Thymus (tissue), 11 donors: ENCODE results near the gene POC1B. TPM values are rescaled to one million over a fixed set of nuclear protein-coding genes. Genes with fewer than 3 reads are reported as not detected.

Experiments used
- DNase-seq, 9 donors: peaks; one replicate each; pipeline ENCODE4 v3.0.0-alpha.2; 2013; ENCODE audit warnings: low spot score in 9 of 9, low read depth in 6 of 9, missing footprints in 1 of 9
- H3K27ac ChIP-seq, 2 donors: one replicate each; pipeline ENCODE4 v1.5.1; 2013; ENCODE audit warnings: control low read depth in 1 of 2, low read depth in 1 of 2, low read length in 1 of 2, mild to moderate bottlenecking in 1 of 2, moderate library complexity in 1 of 2
- H3K27me3 ChIP-seq, 2 donors: one replicate each; pipeline ENCODE4 v1.5.1; 2013; ENCODE audit warnings: low read length in 1 of 2; ENCODE audit not compliant: control insufficient read depth in 2 of 2, insufficient read depth in 1 of 2
- H3K36me3 ChIP-seq, 2 donors: one replicate each; pipeline ENCODE4 v1.5.1; 2013; ENCODE audit warnings: low read length in 1 of 2, mild to moderate bottlenecking in 1 of 2, moderate library complexity in 1 of 2; ENCODE audit not compliant: control insufficient read depth in 2 of 2, insufficient read depth in 2 of 2
- H3K4me1 ChIP-seq, 2 donors: one replicate each; pipeline ENCODE4 v1.5.1; 2013; ENCODE audit warnings: low read length in 2 of 2; ENCODE audit not compliant: control insufficient read depth in 2 of 2, insufficient read depth in 2 of 2
- H3K4me3 ChIP-seq, 2 donors: one replicate each; pipeline ENCODE4 v1.5.1; 2013; ENCODE audit warnings: low read length in 2 of 2, control low read depth in 1 of 2, mild to moderate bottlenecking in 1 of 2
- H3K9me3 ChIP-seq, 2 donors: one replicate each; pipeline ENCODE4 v1.5.1; 2013; ENCODE audit warnings: low read length in 1 of 2, mild to moderate bottlenecking in 1 of 2; ENCODE audit not compliant: control insufficient read depth in 2 of 2, insufficient read depth in 1 of 2
- WGBS: extraction: QIAGEN DNeasy Blood & Tissue Kit; methylation state at CpG from one replicate; pipeline ENCODE4 v1.1.7; 2013; 5-methylcytosine and 5-hydroxymethylcytosine counted together
- polyA plus RNA-seq: library from polyadenylated mRNA; stranded (reverse); fragments of 200-250 nt; gene quantifications from one replicate; pipeline ENCODE4 v1.2.3, GENCODE V29; 2013
- total RNA-seq: library from RNA; stranded (reverse); fragments of 120-200 nt; gene quantifications from one replicate; pipeline ENCODE4 v1.2.4, GENCODE V29; 2013
- donor health status: healthy.

The POC1B gene
- total and polyA plus RNA-seq, 2 donors, result 12.2 to 17.1 TPM

- H3K36me3 ChIP-seq, result no peaks in the 10 kb centered on the region
- no peaks in the 10 kb centered on the region for H3K4me1 ChIP-seq
- H3K9me3 ChIP-seq, result no peaks in the 10 kb centered on the region
- H3K4me3 ChIP-seq, result no peak overlapping the region
- no peaks in the 10 kb centered on the region for H3K27me3 ChIP-seq
- no peak overlapping the region for H3K27ac ChIP-seq
- 92% methylated on average over 9 of the region's 9 CpGs for WGBS
- DNase-seq, result no peak
Observed at GRCh38 chr12:89507015-89507824, 18.6 kb downstream of the POC1B start.

GRCh38 chr12:89506050-89506449 lies 19.8 kb downstream of the POC1B start:
- Histone ChIP-seq H3K4me1 (no peaks in the 10 kb centered on the region), H3K27ac (no peak overlapping the region), H3K27me3 (no peaks in the 10 kb centered on the region), H3K4me3 (no peak overlapping the region), H3K36me3 (no peaks in the 10 kb centered on the region), H3K9me3 (no peaks in the 10 kb centered on the region)
- WGBS, result 61% methylated on average over 1 of the region's 1 CpG
- DNase-seq, result no peak

- no peak overlapping the region for H3K27ac ChIP-seq
- WGBS, result 98% methylated on average over 6 of the region's 6 CpGs
Observed at GRCh38 chr12:89504560-89505346, 21.1 kb downstream of the POC1B start.

GRCh38 chr12:89501793-89502192 lies 24.1 kb downstream of the POC1B start:
- Histone ChIP-seq H3K9me3 (no peaks in the 10 kb centered on the region), H3K4me1 (no peaks in the 10 kb centered on the region), H3K4me3 (no peak overlapping the region), H3K36me3 (no peaks in the 10 kb centered on the region), H3K27me3 (no peaks in the 10 kb centered on the region), H3K27ac (no peak overlapping the region)
- no peak for DNase-seq

More at GRCh38 chr12:89504560-89505346, 21.1 kb downstream of the POC1B start:
- DNase-seq, result no peak
- Histone ChIP-seq H3K9me3 (no peaks in the 10 kb centered on the region), H3K4me3 (no peak overlapping the region), H3K36me3 (no peaks in the 10 kb centered on the region), H3K27me3 (no peaks in the 10 kb centered on the region), H3K4me1 (no peaks in the 10 kb centered on the region)

- 98% methylated on average over 19 of the region's 19 CpGs for WGBS
- no peak for DNase-seq
- no peaks in the 10 kb centered on the region for H3K36me3 ChIP-seq
- H3K27ac ChIP-seq, result no peak overlapping the region
- no peak overlapping the region for H3K4me3 ChIP-seq
- H3K27me3 ChIP-seq, result no peaks in the 10 kb centered on the region
- no peaks in the 10 kb centered on the region for H3K9me3 ChIP-seq
- no peaks in the 10 kb centered on the region for H3K4me1 ChIP-seq
Observed at GRCh38 chr12:89499857-89500256, 26.0 kb downstream of the POC1B start.

- H3K9me3 ChIP-seq, result no peaks in the 10 kb centered on the region
- no peaks in the 10 kb centered on the region for H3K36me3 ChIP-seq
- no peaks in the 10 kb centered on the region for H3K27me3 ChIP-seq
- WGBS, result 98% methylated on average over 4 of the region's 4 CpGs
- no peak overlapping the region for H3K4me3 ChIP-seq
- no peak overlapping the region for H3K27ac ChIP-seq
- no peak for DNase-seq
- no peaks in the 10 kb centered on the region for H3K4me1 ChIP-seq
Observed at GRCh38 chr12:89497467-89497866, 28.4 kb downstream of the POC1B start.

GRCh38 chr12:89497005-89497404 lies 28.8 kb downstream of the POC1B start:
- DNase-seq, result no peak
- 97% methylated on average over 4 of the region's 4 CpGs for WGBS

GRCh38 chr12:89494411-89495231 lies 31.2 kb downstream of the POC1B start:
- DNase-seq, result no peak
- Histone ChIP-seq H3K9me3 (no peaks in the 10 kb centered on the region), H3K4me1 (no peaks in the 10 kb centered on the region), H3K4me3 (no peak overlapping the region), H3K36me3 (peaks cover 1 to 4% of the 10 kb centered on the region in 2 donors), H3K27ac (no peak overlapping the region), H3K27me3 (no peaks in the 10 kb centered on the region)
- 95% methylated on average over 9 of the region's 9 CpGs for WGBS

More at GRCh38 chr12:89497005-89497404, 28.8 kb downstream of the POC1B start:
- Histone ChIP-seq H3K4me3 (no peak overlapping the region), H3K9me3 (no peaks in the 10 kb centered on the region), H3K27me3 (no peaks in the 10 kb centered on the region), H3K4me1 (no peaks in the 10 kb centered on the region), H3K36me3 (no peaks in the 10 kb centered on the region), H3K27ac (no peak overlapping the region)
